Fibroblast of the aortic adventitia (primary cell): ENCODE data around the gene FOXK1. TPM values are rescaled to one million over a fixed set of nuclear protein-coding genes. Genes with fewer than 3 reads are reported as not detected.
"Not testable (repeated sequence)": the region's sequence is repeated elsewhere in the genome, so short reads cannot be mapped to it uniquely, and the experiment has no call there.

Experiments used
- DNase-seq: peaks from one replicate; pipeline ENCODE4 v3.0.0-alpha.2; 2010; ENCODE audit warnings: low read depth
- H3K4me3 ChIP-seq: 2 replicates; pipeline ENCODE4 v1.5.1; 2011; ENCODE audit warnings: low read depth, mild to moderate bottlenecking, control low read depth, low read length, moderate library complexity
- total RNA-seq: library from RNA; depleted of rRNA; stranded (reverse); fragments of >200 nt; gene quantifications from 2 replicates; pipeline ENCODE4 v1.2.3, GENCODE V29; 2012; ENCODE audit warnings: low replicate concordance
- TF ChIP-seq, protein P1 (sequence below): IDR thresholded peaks from 2 replicates; pipeline ENCODE4 v1.5.1; 2011; ENCODE audit warnings: mild to moderate bottlenecking, low read length, control low read depth, inconsistent platforms; ENCODE audit not compliant: insufficient read depth

The FOXK1 gene
- total RNA-seq, 1 donor, result 27.8 TPM

DNA sequence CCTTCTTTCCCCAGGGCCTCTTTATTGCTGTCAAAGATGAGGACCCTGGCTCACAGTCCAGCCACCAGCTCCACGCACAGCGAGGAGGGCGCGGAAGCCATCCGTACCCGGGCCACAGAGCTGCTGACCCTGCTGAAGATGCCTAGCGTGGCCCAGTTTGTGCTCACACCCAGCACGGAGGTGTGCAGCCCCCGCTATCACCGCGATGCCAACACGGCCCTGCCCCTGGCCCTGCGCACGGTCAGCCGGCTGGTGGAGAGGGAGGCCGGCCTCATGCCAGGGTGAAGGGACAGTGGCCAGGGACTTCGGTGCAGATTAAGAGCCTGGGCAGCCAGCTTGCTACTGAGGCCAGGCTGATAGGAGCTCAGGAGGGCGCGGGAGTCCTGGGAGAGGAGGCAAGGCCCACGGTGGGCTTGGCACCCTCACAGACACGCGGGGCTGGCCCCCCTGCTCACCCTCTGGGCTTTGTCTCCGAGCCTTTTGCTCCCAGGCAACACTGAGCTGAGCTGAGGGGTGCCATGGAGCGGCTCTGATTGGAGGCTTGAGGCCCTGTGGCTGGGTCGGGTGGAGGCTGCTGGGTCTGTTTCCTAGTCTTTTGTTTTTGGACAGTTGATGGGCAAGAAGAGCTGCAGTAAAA lies 109.1 kb downstream of the FOXK1 start:
- H3K4me3 ChIP-seq, result no peak overlapping the region
- TF ChIP-seq, protein P1, sequence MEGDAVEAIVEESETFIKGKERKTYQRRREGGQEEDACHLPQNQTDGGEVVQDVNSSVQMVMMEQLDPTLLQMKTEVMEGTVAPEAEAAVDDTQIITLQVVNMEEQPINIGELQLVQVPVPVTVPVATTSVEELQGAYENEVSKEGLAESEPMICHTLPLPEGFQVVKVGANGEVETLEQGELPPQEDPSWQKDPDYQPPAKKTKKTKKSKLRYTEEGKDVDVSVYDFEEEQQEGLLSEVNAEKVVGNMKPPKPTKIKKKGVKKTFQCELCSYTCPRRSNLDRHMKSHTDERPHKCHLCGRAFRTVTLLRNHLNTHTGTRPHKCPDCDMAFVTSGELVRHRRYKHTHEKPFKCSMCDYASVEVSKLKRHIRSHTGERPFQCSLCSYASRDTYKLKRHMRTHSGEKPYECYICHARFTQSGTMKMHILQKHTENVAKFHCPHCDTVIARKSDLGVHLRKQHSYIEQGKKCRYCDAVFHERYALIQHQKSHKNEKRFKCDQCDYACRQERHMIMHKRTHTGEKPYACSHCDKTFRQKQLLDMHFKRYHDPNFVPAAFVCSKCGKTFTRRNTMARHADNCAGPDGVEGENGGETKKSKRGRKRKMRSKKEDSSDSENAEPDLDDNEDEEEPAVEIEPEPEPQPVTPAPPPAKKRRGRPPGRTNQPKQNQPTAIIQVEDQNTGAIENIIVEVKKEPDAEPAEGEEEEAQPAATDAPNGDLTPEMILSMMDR, result no peak
- no peak for DNase-seq

DNA sequence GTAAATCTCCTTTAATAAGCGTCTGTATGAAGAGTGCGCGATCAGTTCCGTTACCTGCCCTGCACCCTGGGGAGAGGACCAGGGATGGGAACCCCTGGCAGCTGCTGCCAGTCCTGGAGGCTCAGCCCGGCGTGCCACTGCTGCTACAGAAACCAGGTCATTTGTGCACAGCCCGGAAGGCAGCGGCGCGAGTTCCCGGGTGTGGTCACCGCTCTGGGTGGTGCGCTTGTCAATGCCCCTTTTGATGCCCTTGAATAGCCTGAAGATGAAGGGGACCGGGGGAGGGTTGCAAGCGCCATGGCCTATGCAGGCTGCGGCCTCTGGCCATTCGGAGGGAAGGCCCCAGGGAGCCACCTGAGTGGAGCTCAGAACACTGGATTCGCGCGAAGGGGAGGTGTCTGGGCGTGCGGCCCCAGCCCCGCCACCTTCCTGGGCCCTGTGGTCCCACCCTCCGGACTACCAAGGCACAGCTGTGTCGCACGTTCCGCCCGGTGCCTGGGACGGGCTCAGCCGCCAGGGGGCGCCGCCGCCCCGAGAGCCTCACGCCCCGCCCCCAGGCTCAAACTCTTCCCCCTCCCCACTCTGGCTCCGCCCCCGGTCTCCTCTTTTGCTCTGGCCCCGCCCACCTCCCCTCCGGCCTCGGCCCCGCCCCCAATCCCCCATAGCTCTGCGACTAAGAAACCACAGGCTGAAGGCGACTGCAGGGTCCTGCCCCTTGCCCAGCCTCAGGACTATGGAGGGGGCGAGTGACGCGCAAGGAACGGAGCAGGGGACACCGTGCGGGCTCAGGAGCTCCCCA lies 109.8 kb downstream of the FOXK1 start:
- TF ChIP-seq, protein P1, result peak; percentile 61
- peak; percentile 40 for DNase-seq
- H3K4me3 ChIP-seq, result no peak overlapping the region

DNA sequence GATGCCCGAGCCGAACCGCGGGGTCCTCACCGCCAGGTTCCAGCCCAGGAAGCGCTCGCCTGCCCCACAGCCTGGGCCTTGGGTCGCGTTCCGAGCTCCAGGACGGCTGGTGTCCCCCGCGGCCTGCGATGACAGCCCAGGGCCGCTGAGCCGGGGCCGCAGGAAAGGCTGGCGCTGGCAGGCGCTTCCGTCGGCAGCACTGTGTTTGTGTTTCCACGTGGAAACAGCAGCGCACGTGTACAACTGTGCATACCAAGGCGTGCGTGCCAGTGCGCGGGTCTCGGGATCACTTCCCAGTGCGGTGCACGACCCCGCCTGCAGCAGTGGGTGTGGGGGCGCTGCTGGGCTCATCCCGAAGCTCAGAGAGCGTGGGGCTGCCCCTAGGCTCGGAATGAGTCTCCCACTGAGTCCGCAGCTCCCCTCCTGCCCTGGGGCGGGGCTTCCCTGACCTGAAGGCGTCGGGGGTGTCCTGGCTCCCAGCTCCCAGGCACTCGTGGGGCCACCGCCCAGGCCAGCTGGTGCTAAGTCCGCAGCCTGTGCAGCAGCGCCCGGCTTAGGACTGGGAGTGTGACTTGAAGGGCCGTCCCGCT lies 110.5 kb downstream of the FOXK1 start:
- TF ChIP-seq, protein P1, result no peak
- DNase-seq, result no peak
- no peak overlapping the region for H3K4me3 ChIP-seq

DNA sequence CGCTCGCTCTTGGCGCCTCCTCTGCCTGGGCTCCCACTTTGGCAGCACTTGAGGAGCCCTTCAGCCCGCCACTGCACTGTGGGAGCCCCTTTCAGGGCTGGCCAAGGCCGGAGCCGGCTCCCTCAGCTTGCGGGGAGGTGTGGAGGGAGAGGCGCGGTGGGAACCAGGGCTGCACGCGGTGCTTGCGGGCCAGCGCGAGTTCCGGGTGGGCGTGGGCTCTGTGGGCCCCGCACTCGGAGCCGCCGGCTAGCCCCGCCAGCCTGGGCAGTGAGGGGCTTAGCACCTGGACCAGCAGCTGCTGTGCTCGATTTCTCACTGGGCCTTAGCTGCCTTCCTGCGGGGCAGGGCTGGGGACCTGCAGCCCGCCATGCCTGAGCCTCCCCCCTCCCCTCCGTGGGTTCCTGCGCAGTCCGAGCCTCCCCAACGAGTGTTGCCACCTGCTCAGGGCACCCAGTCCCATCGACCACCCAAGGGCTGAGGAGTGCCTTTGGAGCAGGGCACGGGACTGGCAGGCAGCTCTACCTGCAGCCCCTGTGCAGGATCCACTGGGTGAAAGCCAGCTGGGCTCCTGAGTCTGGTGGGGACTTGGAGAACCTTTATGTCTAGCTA lies 111.4 kb downstream of the FOXK1 start:
- not testable (repeated sequence) for H3K4me3 ChIP-seq, DNase-seq

DNA sequence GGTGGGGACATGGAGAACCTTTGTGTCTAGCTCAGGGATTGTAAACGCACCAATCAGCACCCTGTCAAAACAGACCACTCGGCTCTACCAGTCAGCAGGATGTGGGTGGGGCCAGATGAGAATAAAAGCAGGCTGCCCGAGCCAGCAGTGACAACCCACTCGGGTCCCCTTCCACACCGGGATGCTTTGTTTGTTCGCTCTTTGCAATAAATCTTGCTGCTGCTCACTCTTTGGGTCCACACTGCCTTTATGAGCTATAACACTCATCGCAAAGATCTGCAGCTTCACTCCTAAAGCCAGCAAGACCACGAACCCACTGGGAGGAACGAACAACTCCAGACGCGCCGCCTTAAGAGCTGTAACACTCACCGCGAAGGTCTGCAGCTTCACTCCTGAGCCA lies 112.1 kb downstream of the FOXK1 start:
- not testable (repeated sequence) for DNase-seq

DNA sequence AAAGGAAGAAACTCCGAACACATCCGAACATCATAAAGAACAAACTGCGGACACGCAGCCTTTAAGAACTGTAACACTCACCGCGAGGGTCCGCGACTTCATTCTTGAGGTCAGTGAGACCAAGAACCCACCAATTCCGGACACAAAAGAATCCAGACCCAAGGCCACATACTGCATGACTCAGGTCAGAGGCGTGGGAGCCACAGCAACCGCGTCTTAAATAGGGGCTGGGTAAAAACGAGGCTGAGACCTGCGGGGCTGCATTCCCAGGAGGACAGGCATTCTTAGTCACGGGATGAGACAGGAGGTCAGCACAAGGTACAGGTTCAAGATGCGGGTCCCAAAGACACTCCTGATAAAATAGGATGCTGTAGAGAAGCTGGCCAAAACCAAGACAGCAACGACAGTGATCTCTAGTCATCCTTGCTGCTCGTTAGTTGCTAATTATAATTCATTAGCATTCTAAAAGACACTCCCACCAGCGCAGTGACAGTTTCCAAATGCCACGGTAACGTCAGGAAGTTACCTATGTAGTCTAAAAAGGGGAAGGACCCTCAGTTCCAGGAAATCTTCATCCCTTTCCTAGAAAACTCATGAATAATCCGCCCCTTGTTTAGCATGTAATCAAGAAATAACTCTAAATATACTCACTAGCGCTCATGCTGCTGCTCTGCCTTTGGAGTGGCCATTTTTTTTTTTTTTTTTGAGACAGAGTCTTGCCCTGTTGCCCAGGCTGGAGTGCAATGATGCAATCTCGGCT lies 112.7 kb downstream of the FOXK1 start:
- no peak for DNase-seq
- no peak overlapping the region for H3K4me3 ChIP-seq
- TF ChIP-seq, protein P1, result no peak

More for the DNA sequence above, 112.1 kb downstream of the FOXK1 start:
- not testable (repeated sequence) for H3K4me3 ChIP-seq

DNA sequence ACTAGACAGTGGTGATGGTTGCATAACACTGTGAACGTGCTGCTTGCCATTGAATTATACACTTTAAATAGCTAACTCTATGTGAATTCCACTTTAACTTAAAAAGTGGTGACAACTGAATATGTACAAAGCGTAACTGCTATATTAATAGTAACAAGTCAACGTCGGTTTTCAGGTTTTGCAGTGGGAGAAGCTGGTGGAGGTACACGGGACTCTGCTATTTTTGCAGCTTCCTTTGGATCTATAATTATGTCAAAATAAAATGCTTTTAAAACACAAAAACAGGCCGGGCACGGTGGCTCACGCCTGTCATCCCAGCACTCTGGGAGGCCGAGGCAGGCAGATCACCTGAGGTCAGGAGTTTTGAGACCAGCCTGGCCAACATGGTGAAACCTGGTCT lies 114.4 kb downstream of the FOXK1 start:
- TF ChIP-seq, protein P1, result no peak
- no peak for DNase-seq
- no peak overlapping the region for H3K4me3 ChIP-seq
